MM.1S (cell line): ENCODE results near the gene RMI2.

Experiments used
- CTCF ChIP-seq: fragments of 300-600 bp; sonication (generic); IDR thresholded peaks from 2 replicates; pipeline ENCODE4 v1.5.1; 2016; ENCODE audit warnings: antibody characterized with exemption, low read length, mixed read lengths
- EZH2 ChIP-seq: fragments of 300-600 bp; sonication (generic); optimal IDR thresholded peaks from 2 replicates; pipeline ENCODE3; 2017; ENCODE audit warnings: low read depth, mild to moderate bottlenecking, antibody characterized with exemption, low read length, mixed read lengths
- EZH2phosphoT487 ChIP-seq: fragments of 300-600 bp; sonication (generic); IDR thresholded peaks from 2 replicates; pipeline ENCODE4 v1.6.1; 2018; ENCODE audit warnings: antibody characterized with exemption, low read length

GRCh38 chr16:11318817-11319216 is 26.4 kb upstream of the RMI2 start:
- no peak for TF ChIP-seq CTCF
- TF ChIP-seq EZH2phosphoT487 = no peak
- TF ChIP-seq EZH2 = no peak
